HCT116 (cell line): ENCODE measurements around the gene AK5. TPM values are rescaled to one million over a fixed set of nuclear protein-coding genes. Genes with fewer than 3 reads are reported as not detected.

Experiments used
- ATAC-seq: fragments of 200-7000 bp; cut with Tn5 transposase; 2 replicates; pipeline ENCODE4 v1.9.1; 2020; ENCODE audit warnings: mild to moderate bottlenecking, moderate library complexity
- BruUV-seq: library from RNA; stranded (reverse); fragments of 400-500 nt; replicated peaks from 2 replicates; lab custom pipeline; 2021; lab: Mats Ljungman, UMichigan
- CTCF ChIA-PET: fragments of 300-600 bp; sonication (Branson Sonifier 250); formaldehyde crosslinking; loops from one replicate; lab custom pipeline; 2021; ENCODE audit warnings: antibody characterized with exemption; lab: Charles Lee
- POLR2A ChIA-PET: fragments of 300-600, 350-600 bp; sonication (Branson Sonifier 250); formaldehyde crosslinking; loops from one replicate; lab custom pipeline; 2021; ENCODE audit warnings: antibody characterized with exemption; lab: Charles Lee
- RAD21 ChIA-PET, 2 experiments: fragments of 300-600 bp; sonication (Branson Sonifier 250); formaldehyde crosslinking; loops; one replicate each; lab custom pipeline; 2023; ENCODE audit warnings: low total read pairs in 2 of 2; ENCODE audit not compliant: uncharacterized antibody in 2 of 2, unreplicated experiment in 2 of 2, low non-redundant PET in 1 of 2; lab: Charles Lee
- DNase-seq: peaks from one replicate; pipeline ENCODE4 v3.0.0-alpha.2; 2010; ENCODE audit warnings: low read depth, low spot score
- H2AFZ ChIP-seq: fragments of 200-600 bp; shearing (Covaris generic), sonication (generic); 2 replicates; pipeline ENCODE4 v1.6.1; 2017; ENCODE audit warnings: low read depth, mixed run types, mixed read lengths, antibody characterized with exemption, low read length; ENCODE audit not compliant: poor library complexity, severe bottlenecking
- H3K27ac ChIP-seq: 2 replicates; pipeline ENCODE4 v1.5.1; 2012; ENCODE audit warnings: low read depth, low read length
- H3K27me3 ChIP-seq: fragments of 200-600 bp; sonication (generic); 2 replicates; pipeline ENCODE4 v1.6.1; 2016; ENCODE audit warnings: mixed run types, low read length, mixed read lengths; ENCODE audit not compliant: insufficient read depth
- H3K36me3 ChIP-seq, 2 experiments: fragments of 200-500 bp in 1 of 2; fragments of 200-600 bp in 1 of 2; sonication (Bioruptor generic) in 1 of 2; sonication (generic) in 1 of 2; 2 replicates each; pipeline versions ENCODE4 v1.5.1 to v1.6.1; 2014 to 2016; ENCODE audit warnings: low read length in 2 of 2, inconsistent platforms in 1 of 2, mixed read lengths in 1 of 2, mixed run types in 1 of 2; ENCODE audit not compliant: insufficient read depth in 2 of 2, control insufficient read depth in 1 of 2
- H3K4me1 ChIP-seq, 2 experiments: fragments of 200-600 bp in 1 of 2; sonication (generic) in 1 of 2; 2 replicates each; pipeline versions ENCODE4 v1.5.1 to v1.6.1; 2012 to 2017; ENCODE audit warnings: low read length in 2 of 2, inconsistent platforms in 1 of 2, mild to moderate bottlenecking in 1 of 2, mixed read lengths in 1 of 2, mixed run types in 1 of 2, moderate library complexity in 1 of 2; ENCODE audit not compliant: insufficient read depth in 2 of 2, control insufficient read depth in 1 of 2
- H3K4me2 ChIP-seq: fragments of 200-600 bp; sonication (generic); 2 replicates; pipeline ENCODE4 v1.6.1; 2017; ENCODE audit warnings: mixed run types, low read length, mixed read lengths
- H3K4me3 ChIP-seq, 2 experiments: fragments of 200-600 bp in 1 of 2; sonication (generic) in 1 of 2; replicated peaks in 1 of 2; 2 replicates each; pipeline ENCODE4 v1.5.1; 2011 to 2016; ENCODE audit warnings: low read length in 2 of 2, control low read depth in 1 of 2, low read depth in 1 of 2, mild to moderate bottlenecking in 1 of 2, mixed read lengths in 1 of 2, mixed run types in 1 of 2
- H3K79me2 ChIP-seq: fragments of 200-600 bp; sonication (generic); 2 replicates; pipeline ENCODE4 v1.6.1; 2017; ENCODE audit warnings: mild to moderate bottlenecking, mixed run types, low read length, moderate library complexity, mixed read lengths; ENCODE audit not compliant: insufficient read depth
- H3K9ac ChIP-seq: fragments of 200-600 bp; sonication (generic); 2 replicates; pipeline ENCODE4 v1.6.1; 2016; ENCODE audit warnings: low read length, mixed read lengths
- H3K9me2 ChIP-seq: fragments of 200-600 bp; sonication (generic), shearing (Covaris generic); 2 replicates; pipeline ENCODE4 v1.6.1; 2017; ENCODE audit warnings: mixed run types, mild to moderate bottlenecking, moderate library complexity; ENCODE audit not compliant: insufficient read depth
- H3K9me3 ChIP-seq, 2 experiments: fragments of 200-500 bp in 1 of 2; fragments of 200-600 bp in 1 of 2; sonication (Bioruptor generic) in 1 of 2; sonication (generic) in 1 of 2; 2 replicates each; pipeline ENCODE4 v1.6.1; 2014 to 2017; ENCODE audit warnings: low read length in 2 of 2, mixed read lengths in 2 of 2, inconsistent platforms in 1 of 2, low read depth in 1 of 2, mild to moderate bottlenecking in 1 of 2, mixed run types in 1 of 2, moderate library complexity in 1 of 2; ENCODE audit not compliant: control insufficient read depth in 1 of 2, insufficient read depth in 1 of 2
- H4K20me1 ChIP-seq: fragments of 200-600 bp; sonication (generic), shearing (Covaris generic); 2 replicates; pipeline ENCODE4 v1.6.1; 2017; ENCODE audit warnings: mixed run types, mild to moderate bottlenecking, moderate library complexity; ENCODE audit not compliant: insufficient read depth
- CBX3 ChIP-seq: IDR thresholded peaks from 2 replicates; pipeline ENCODE4 v1.6.1; 2012; ENCODE audit warnings: low read depth
- CEBPB ChIP-seq: IDR thresholded peaks from 2 replicates; pipeline ENCODE4 v1.6.1; 2012; ENCODE audit warnings: low read depth
- EGR1 ChIP-seq: IDR thresholded peaks from 2 replicates; pipeline ENCODE4 v1.6.1; 2012; ENCODE audit warnings: low read depth
- EZH2 ChIP-seq: fragments of 200-600 bp; sonication (generic); IDR thresholded peaks from 2 replicates; pipeline ENCODE4 v1.6.1; 2017; ENCODE audit warnings: antibody characterized with exemption, mixed run types
- EZH2phosphoT487 ChIP-seq: fragments of 200-600 bp; IDR thresholded peaks from 2 replicates; pipeline ENCODE4 v1.6.1; 2018; ENCODE audit warnings: antibody characterized with exemption, borderline replicate concordance
- FOSL1 ChIP-seq: IDR thresholded peaks from 2 replicates; pipeline ENCODE4 v1.6.1; 2012; ENCODE audit warnings: low read depth
- SRF ChIP-seq: IDR thresholded peaks from 2 replicates; pipeline ENCODE4 v1.6.1; 2012; ENCODE audit warnings: low read depth
- YY1 ChIP-seq: IDR thresholded peaks from 2 replicates; pipeline ENCODE4 v1.6.1; 2011; ENCODE audit warnings: low read length, low read depth, moderate library complexity, mild to moderate bottlenecking; ENCODE audit not compliant: insufficient replicate concordance; ENCODE audit errors: extremely low read depth
- ZFX ChIP-seq: fragments of 450-650 bp; IDR thresholded peaks from 2 replicates; pipeline ENCODE4 v1.6.1; 2017
- intact Hi-C: fragments of 100-400 bp; cut with micrococcal nuclease; formaldehyde crosslinking; loops from 2 replicates; pipeline ENCODE4 v1.10.0; 2022
- total RNA-seq: library from RNA; stranded (reverse); gene quantifications from one replicate; pipeline ENCODE4 v1.2.1, GENCODE V29; 2021; ENCODE audit not compliant: unreplicated experiment

AK5 gene
- total RNA-seq, 1 experiment from 2014 or later = 0.22 TPM

GRCh38 chr1:77467741-77468140, 185.9 kb downstream of the AK5 start:
- no peaks in the 10 kb centered on the region for H3K27me3 ChIP-seq
- no peaks in the 10 kb centered on the region for H3K9me2 ChIP-seq
- DNase-seq = no peak
- H3K4me2 ChIP-seq = no peak overlapping the region
- H3K36me3 ChIP-seq = no peaks in the 10 kb centered on the region
- H3K27ac ChIP-seq = no peak overlapping the region
- no peak overlapping the region for H2AFZ ChIP-seq
- no peaks in the 10 kb centered on the region for H3K79me2 ChIP-seq
- H4K20me1 ChIP-seq = no peaks in the 10 kb centered on the region
- H3K9me3 ChIP-seq = no peaks in the 10 kb centered on the region
- intact Hi-C loops = no loop called here
- no TSS peak for BruUV-seq
- ChIA-PET POLR2A (no interaction called here), CTCF (no interaction called here)
- H3K9ac ChIP-seq = no peak overlapping the region
- no peak overlapping the region for H3K4me3 ChIP-seq
- no peak for TF ChIP-seq YY1
- TF ChIP-seq, all 23 proteins: peak for 0
- RAD21 ChIA-PET = no interaction called here
- no peak for ATAC-seq
- no peaks in the 10 kb centered on the region for H3K4me1 ChIP-seq

DNA sequence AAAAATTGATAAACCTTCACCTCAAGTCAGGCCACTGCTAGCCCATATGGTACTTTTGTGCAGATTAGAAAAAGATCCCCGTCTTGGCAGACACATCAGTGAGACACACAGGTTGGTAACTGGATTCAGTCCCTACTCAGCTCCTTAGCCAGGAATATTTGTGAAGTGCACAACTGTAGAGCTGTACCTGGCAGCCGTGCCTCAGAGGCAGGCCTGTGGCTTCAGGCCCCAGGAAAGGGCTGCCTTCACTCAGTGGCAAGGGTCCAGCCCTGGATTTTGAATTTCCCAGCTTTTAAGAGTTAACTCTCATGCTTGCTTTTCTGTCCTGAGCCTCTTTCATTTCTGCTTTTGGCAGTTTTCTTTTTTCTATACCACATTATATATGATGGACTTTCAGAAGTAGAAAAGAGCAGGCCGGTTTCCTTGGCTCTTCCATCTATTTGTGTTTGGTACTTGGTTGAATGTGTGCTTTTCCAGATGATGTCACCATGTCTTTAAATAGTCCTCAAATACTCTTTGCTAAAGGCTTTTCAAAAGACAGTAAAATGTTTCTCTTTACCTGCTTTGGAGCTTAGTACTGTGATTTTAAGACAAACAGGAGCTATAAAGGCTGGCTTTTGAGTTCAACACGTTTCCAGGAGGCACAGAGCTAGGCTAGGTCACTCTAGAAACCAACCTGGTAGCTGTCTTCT, 186.6 kb downstream of the AK5 start:
- H4K20me1 ChIP-seq = no peaks in the 10 kb centered on the region
- H3K9ac ChIP-seq = no peak overlapping the region
- intact Hi-C loops = no loop called here
- no peak for ATAC-seq
- RAD21 ChIA-PET = no interaction called here
- no peaks in the 10 kb centered on the region for H3K9me3 ChIP-seq
- no peak overlapping the region for H3K4me3 ChIP-seq
- H3K27me3 ChIP-seq = no peaks in the 10 kb centered on the region
- POLR2A ChIA-PET = no interaction called here
- no TSS peak for BruUV-seq
- DNase-seq = no peak
- H3K4me1 ChIP-seq = no peaks in the 10 kb centered on the region
- no peaks in the 10 kb centered on the region for H3K79me2 ChIP-seq
- no peak overlapping the region for H2AFZ ChIP-seq
- TF ChIP-seq EZH2phosphoT487 (no peak), CEBPB (no peak), SRF (no peak), EGR1 (no peak), EZH2 (no peak), ZFX (no peak), CBX3 (no peak), FOSL1 (no peak)
- no peak overlapping the region for H3K4me2 ChIP-seq
- CTCF ChIA-PET = no interaction called here
- H3K36me3 ChIP-seq = no peaks in the 10 kb centered on the region
- no peaks in the 10 kb centered on the region for H3K9me2 ChIP-seq
- no peak overlapping the region for H3K27ac ChIP-seq
